RWPE2 (cell line): ENCODE results near the gene RNF2.

Source experiments
- ATAC-seq: fragments of 200-7000 bp; cut with Tn5 transposase; 3 replicates; pipeline ENCODE4 v1.9.1; 2021; ENCODE audit warnings: low read depth
- DNase-seq: peaks from one replicate; pipeline ENCODE4 v3.0.0-alpha.2; 2020; ENCODE audit warnings: low spot score
- H3K27ac ChIP-seq: fragments of 450-650 bp; 2 replicates; pipeline ENCODE4 v1.5.1; 2017; ENCODE audit warnings: mild to moderate bottlenecking; ENCODE audit not compliant: poor library complexity, severe bottlenecking
- H3K27me3 ChIP-seq: fragments of 250-450 bp; sonication (Bioruptor Pico); 2 replicates; pipeline ENCODE4 v1.5.1; 2021; ENCODE audit warnings: mild to moderate bottlenecking, moderate library complexity; ENCODE audit not compliant: insufficient read depth, poor library complexity, severe bottlenecking
- H3K36me3 ChIP-seq: fragments of 250-450 bp; sonication (Bioruptor Pico); 2 replicates; pipeline ENCODE4 v1.5.1; 2020; ENCODE audit warnings: low read depth, mild to moderate bottlenecking, moderate library complexity
- H3K4me1 ChIP-seq: fragments of 250-450 bp; sonication (Bioruptor Pico); 2 replicates; pipeline ENCODE4 v1.5.1; 2021; ENCODE audit warnings: mild to moderate bottlenecking, moderate library complexity; ENCODE audit not compliant: insufficient read depth, poor library complexity, severe bottlenecking
- H3K4me3 ChIP-seq: fragments of 250-450 bp; sonication (Bioruptor Pico); 2 replicates; pipeline ENCODE4 v1.5.1; 2021; ENCODE audit warnings: mild to moderate bottlenecking, moderate library complexity; ENCODE audit not compliant: severe bottlenecking
- H3K9me3 ChIP-seq: fragments of 250-450 bp; sonication (Bioruptor Pico); 2 replicates; pipeline ENCODE4 v1.5.1; 2021; ENCODE audit warnings: mild to moderate bottlenecking, moderate library complexity; ENCODE audit not compliant: severe bottlenecking
- CTCF ChIP-seq: fragments of 450-650 bp; IDR thresholded peaks from one replicate; pipeline ENCODE4 v1.5.1; 2017; ENCODE audit warnings: mild to moderate bottlenecking, moderate library complexity; ENCODE audit not compliant: poor library complexity, severe bottlenecking

RNF2 gene

GRCh38 chr1:185112356-185112755 lies 67.0 kb downstream of the RNF2 start:
- Histone ChIP-seq H3K27ac (no peak overlapping the region), H3K4me3 (no peak overlapping the region), H3K36me3 (no peaks in the 10 kb centered on the region), H3K9me3 (peaks cover 6% of the 10 kb centered on the region), H3K4me1 (no peaks in the 10 kb centered on the region), H3K27me3 (no peaks in the 10 kb centered on the region)
- ATAC-seq, result no peak
- no peak for DNase-seq
- no peak for TF ChIP-seq CTCF

- Histone ChIP-seq H3K9me3 (peaks cover 2% of the 10 kb centered on the region), H3K36me3 (peaks cover 85% of the 10 kb centered on the region), H3K27ac (no peak overlapping the region), H3K4me3 (no peak overlapping the region), H3K27me3 (no peaks in the 10 kb centered on the region), H3K4me1 (no peaks in the 10 kb centered on the region)
- no peak for DNase-seq
- ATAC-seq, result no peak
- no peak for TF ChIP-seq CTCF
Observed at GRCh38 chr1:185129708-185130107, 84.3 kb downstream of the RNF2 start.

- TF ChIP-seq CTCF, result no peak
- H3K4me3 ChIP-seq, result no peak overlapping the region
- no peaks in the 10 kb centered on the region for H3K9me3 ChIP-seq
- no peaks in the 10 kb centered on the region for H3K4me1 ChIP-seq
- ATAC-seq, result no peak
- H3K27me3 ChIP-seq, result no peaks in the 10 kb centered on the region
- H3K36me3 ChIP-seq, result peaks cover 82% of the 10 kb centered on the region
- DNase-seq, result no peak
- H3K27ac ChIP-seq, result no peak overlapping the region
Observed at GRCh38 chr1:185132534-185132933, 87.2 kb downstream of the RNF2 start.

GRCh38 chr1:185137896-185138545 lies 92.7 kb downstream of the RNF2 start:
- ATAC-seq (no peak), DNase-seq (no peak)
- Histone ChIP-seq H3K27ac (no peak overlapping the region), H3K9me3 (no peaks in the 10 kb centered on the region), H3K4me1 (no peaks in the 10 kb centered on the region), H3K36me3 (peaks cover 72% of the 10 kb centered on the region), H3K4me3 (no peak overlapping the region), H3K27me3 (no peaks in the 10 kb centered on the region)
- no peak for TF ChIP-seq CTCF

GRCh38 chr1:185139246-185139645 lies 93.9 kb downstream of the RNF2 start:
- TF ChIP-seq CTCF, result no peak
- no peak for DNase-seq
- Histone ChIP-seq H3K27ac (no peak overlapping the region), H3K9me3 (no peaks in the 10 kb centered on the region), H3K27me3 (no peaks in the 10 kb centered on the region), H3K4me3 (no peak overlapping the region), H3K36me3 (peaks cover 76% of the 10 kb centered on the region), H3K4me1 (no peaks in the 10 kb centered on the region)
- ATAC-seq, result no peak
